Karpas-422 (cell line): ENCODE data around the gene YTHDF1. TPM values are rescaled to one million over a fixed set of nuclear protein-coding genes. Genes with fewer than 3 reads are reported as not detected.
"Not testable (repeated sequence)": the region's sequence is repeated elsewhere in the genome, so short reads cannot be mapped to it uniquely, and the experiment has no call there.

Experiments
- DNase-seq: peaks from one replicate; pipeline ENCODE4 v3.0.0-alpha.2; 2015
- H2AFZ ChIP-seq: fragments of 200-600 bp; sonication (generic); 2 replicates; pipeline ENCODE4 v1.6.1; 2014; ENCODE audit warnings: antibody characterized with exemption, low read length, mixed read lengths
- H3K27ac ChIP-seq: fragments of 200-600 bp; sonication (generic); 2 replicates; pipeline ENCODE4 v1.5.1; 2014; ENCODE audit warnings: mild to moderate bottlenecking, low read length, moderate library complexity
- H3K27me3 ChIP-seq: fragments of 200-600 bp; sonication (generic); 2 replicates; pipeline ENCODE4 v1.6.1; 2014; ENCODE audit warnings: low read length, mixed read lengths
- H3K36me3 ChIP-seq: fragments of 200-600 bp; sonication (generic); 2 replicates; pipeline ENCODE4 v1.6.1; 2014; ENCODE audit warnings: low read length, mixed read lengths; ENCODE audit not compliant: insufficient read depth
- H3K4me1 ChIP-seq: fragments of 200-600 bp; sonication (generic); 2 replicates; pipeline ENCODE4 v1.6.1; 2014; ENCODE audit warnings: mild to moderate bottlenecking, low read length, mixed read lengths
- H3K4me2 ChIP-seq: fragments of 200-600 bp; sonication (generic); 2 replicates; pipeline ENCODE4 v1.6.1; 2014; ENCODE audit warnings: low read length, low read depth, mild to moderate bottlenecking; ENCODE audit not compliant: poor library complexity, severe bottlenecking
- H3K4me3 ChIP-seq: fragments of 200-600 bp; sonication (generic); 2 replicates; pipeline ENCODE4 v1.5.1; 2014; ENCODE audit warnings: mild to moderate bottlenecking, antibody characterized with exemption, low read length, mixed read lengths
- H3K79me2 ChIP-seq: fragments of 200-600 bp; sonication (generic); 2 replicates; pipeline ENCODE4 v1.6.1; 2014; ENCODE audit warnings: mild to moderate bottlenecking, low read length, mixed read lengths
- H3K9ac ChIP-seq: fragments of 200-600 bp; sonication (generic); 2 replicates; pipeline ENCODE4 v1.6.0; 2014; ENCODE audit warnings: low read length
- H3K9me2 ChIP-seq: fragments of 200-600 bp; sonication (generic), shearing (Covaris generic); replicated peaks from 2 replicates; pipeline ENCODE4 v1.6.0; 2014; ENCODE audit warnings: mild to moderate bottlenecking, low read length, moderate library complexity; ENCODE audit not compliant: insufficient read depth
- H3K9me3 ChIP-seq: fragments of 300-700, 200-600 bp; sonication (generic); 2 replicates; pipeline ENCODE4 v1.6.1; 2014; ENCODE audit warnings: low read length, mixed read lengths
- H4K20me1 ChIP-seq: fragments of 200-600 bp; sonication (generic); 2 replicates; pipeline ENCODE4 v1.6.1; 2014; ENCODE audit warnings: mild to moderate bottlenecking, antibody characterized with exemption, low read length, low read depth; ENCODE audit not compliant: insufficient read depth
- total RNA-seq: library from RNA; depleted of rRNA; stranded (reverse); fragments of >200 nt; shearing (Covaris generic); gene quantifications from 2 replicates; pipeline ENCODE4 v1.2.3, GENCODE V29; 2014; ENCODE audit warnings: low replicate concordance

YTHDF1 gene
- total RNA-seq, 1 experiment from 2014 or later: 24.1 TPM

- not testable (repeated sequence) for H3K4me2 ChIP-seq, H3K9ac ChIP-seq, H3K36me3 ChIP-seq, H3K4me1 ChIP-seq, H3K27me3 ChIP-seq, H4K20me1 ChIP-seq, H3K27ac ChIP-seq, H3K9me3 ChIP-seq, H2AFZ ChIP-seq, DNase-seq, H3K9me2 ChIP-seq, H3K79me2 ChIP-seq, H3K4me3 ChIP-seq
Measured at GRCh38 chr20:63221400-63222053, 5.6 kb upstream of the YTHDF1 start.

- no peaks in the 10 kb centered on the region for H3K9me2 ChIP-seq
- no peaks in the 10 kb centered on the region for H3K27me3 ChIP-seq
- no peak overlapping the region for H3K4me2 ChIP-seq
- H3K27ac ChIP-seq: no peak overlapping the region
- H3K79me2 ChIP-seq: no peaks in the 10 kb centered on the region
- 0 out of 2 replicates have a peak, but pooled peaks cover 6% of the 10 kb centered on the region for H4K20me1 ChIP-seq
- no peak overlapping the region for H2AFZ ChIP-seq
- DNase-seq: no peak
- H3K9ac ChIP-seq: no peak overlapping the region
- peaks cover 11% of the 10 kb centered on the region for H3K4me1 ChIP-seq
- H3K36me3 ChIP-seq: no peaks in the 10 kb centered on the region
- H3K4me3 ChIP-seq: no peak overlapping the region
- H3K9me3 ChIP-seq: no peaks in the 10 kb centered on the region
Measured at GRCh38 chr20:63220696-63221399, 4.9 kb upstream of the YTHDF1 start.

GRCh38 chr20:63219866-63220521 is 4.1 kb upstream of the YTHDF1 start:
- no peak overlapping the region for H2AFZ ChIP-seq
- peaks cover 8% of the 10 kb centered on the region for H3K79me2 ChIP-seq
- no peaks in the 10 kb centered on the region for H3K9me2 ChIP-seq
- DNase-seq: no peak
- H3K9me3 ChIP-seq: no peaks in the 10 kb centered on the region
- peaks cover 11% of the 10 kb centered on the region for H3K4me1 ChIP-seq
- no peaks in the 10 kb centered on the region for H3K36me3 ChIP-seq
- 0 out of 2 replicates have a peak, but pooled peaks cover 6% of the 10 kb centered on the region for H4K20me1 ChIP-seq
- H3K4me2 ChIP-seq: no peak overlapping the region
- H3K4me3 ChIP-seq: no peak overlapping the region
- H3K27ac ChIP-seq: no peak overlapping the region
- H3K9ac ChIP-seq: no peak overlapping the region
- no peaks in the 10 kb centered on the region for H3K27me3 ChIP-seq

GRCh38 chr20:63219447-63219821 is 3.5 kb upstream of the YTHDF1 start:
- Histone ChIP-seq H3K9me3 (no peaks in the 10 kb centered on the region), H4K20me1 (0 out of 2 replicates have a peak, but pooled peaks cover 6% of the 10 kb centered on the region), H2AFZ (no peak overlapping the region), H3K27ac (no peak overlapping the region), H3K9ac (no peak overlapping the region), H3K4me1 (peaks cover 17% of the 10 kb centered on the region), H3K4me2 (no peak overlapping the region), H3K27me3 (no peaks in the 10 kb centered on the region), H3K9me2 (no peaks in the 10 kb centered on the region), H3K79me2 (peaks cover 13% of the 10 kb centered on the region), H3K36me3 (no peaks in the 10 kb centered on the region), H3K4me3 (no peak overlapping the region)
- no peak for DNase-seq

- H3K4me2 ChIP-seq: no peak overlapping the region
- DNase-seq: no peak
- H3K4me1 ChIP-seq: peaks cover 22% of the 10 kb centered on the region
- H4K20me1 ChIP-seq: peaks cover 6% of the 10 kb centered on the region; the same call in 1 of the 2 replicates
- H2AFZ ChIP-seq: no peak overlapping the region
- no peaks in the 10 kb centered on the region for H3K27me3 ChIP-seq
- H3K27ac ChIP-seq: no peak overlapping the region
- H3K9ac ChIP-seq: no peak overlapping the region
- no peak overlapping the region for H3K4me3 ChIP-seq
- H3K9me2 ChIP-seq: no peaks in the 10 kb centered on the region
- H3K79me2 ChIP-seq: peaks cover 19% of the 10 kb centered on the region
- no peaks in the 10 kb centered on the region for H3K9me3 ChIP-seq
- H3K36me3 ChIP-seq: peaks cover 5% of the 10 kb centered on the region
Measured at GRCh38 chr20:63218701-63219446, 2.9 kb upstream of the YTHDF1 start.

DNA sequence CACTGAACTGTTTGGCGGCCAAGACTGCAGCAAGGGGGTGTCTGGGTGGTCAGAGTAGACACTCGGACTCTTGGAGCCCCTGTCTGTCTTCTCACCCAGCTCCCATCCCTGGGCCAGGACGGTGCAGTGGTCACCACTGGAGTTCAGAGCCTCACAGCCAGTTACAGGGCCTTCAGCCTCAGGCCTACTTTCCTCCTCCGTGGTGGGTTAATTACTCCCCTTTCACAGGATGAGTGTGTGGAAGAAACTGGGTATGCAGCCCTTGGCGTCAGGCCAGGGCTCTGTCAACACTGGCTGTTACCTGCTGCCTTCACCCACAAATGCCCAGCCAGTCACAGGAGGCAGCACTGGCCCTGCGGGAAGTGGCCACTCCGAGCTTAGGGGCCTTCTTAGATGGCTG is 1.8 kb upstream of the YTHDF1 start:
- no peak overlapping the region for H3K4me3 ChIP-seq
- peaks cover 30% of the 10 kb centered on the region for H3K79me2 ChIP-seq
- H4K20me1 ChIP-seq: peaks cover 12% of the 10 kb centered on the region; the same call in 1 of the 2 replicates
- no peak overlapping the region for H3K4me2 ChIP-seq
- no peak for DNase-seq
- H3K9ac ChIP-seq: no peak overlapping the region
- H2AFZ ChIP-seq: no peak overlapping the region
- H3K27ac ChIP-seq: no peak overlapping the region
- H3K9me2 ChIP-seq: no peaks in the 10 kb centered on the region
- H3K27me3 ChIP-seq: no peaks in the 10 kb centered on the region
- H3K4me1 ChIP-seq: peaks cover 22% of the 10 kb centered on the region
- H3K9me3 ChIP-seq: no peaks in the 10 kb centered on the region
- H3K36me3 ChIP-seq: peaks cover 15% of the 10 kb centered on the region

GRCh38 chr20:63216849-63217471 is 1.0 kb upstream of the YTHDF1 start:
- Histone ChIP-seq H4K20me1 (peaks cover 19% of the 10 kb centered on the region), H3K79me2 (peaks cover 38% of the 10 kb centered on the region), H3K36me3 (peaks cover 21% of the 10 kb centered on the region), H3K27me3 (no peaks in the 10 kb centered on the region), H3K4me1 (peaks cover 22% of the 10 kb centered on the region), H3K4me2 (peak overlapping the region; percentile 98), H2AFZ (peak overlapping the region; percentile 93; the same call in 1 of the 2 replicates), H3K9me3 (no peaks in the 10 kb centered on the region), H3K4me3 (peak overlapping the region; percentile 77), H3K9me2 (no peaks in the 10 kb centered on the region), H3K9ac (peak overlapping the region; percentile 93), H3K27ac (no peak overlapping the region)
- no peak for DNase-seq
